NB4 (cell line): ENCODE measurements around the gene SEL1L.
"Not testable (repeated sequence)": the region's sequence is repeated elsewhere in the genome, so short reads cannot be mapped to it uniquely, and the experiment has no call there.

Experiments used
- POLR2A ChIP-seq: IDR thresholded peaks from 2 replicates; pipeline ENCODE4 v1.6.1; 2011; ENCODE audit warnings: mild to moderate bottlenecking; ENCODE audit not compliant: insufficient read length; ENCODE audit errors: extremely low read depth
- TF ChIP-seq, protein P1 (sequence below): IDR thresholded peaks from one replicate; pipeline ENCODE4 v1.5.1; 2012; ENCODE audit warnings: low read depth, low read length

- TF ChIP-seq, protein P1, sequence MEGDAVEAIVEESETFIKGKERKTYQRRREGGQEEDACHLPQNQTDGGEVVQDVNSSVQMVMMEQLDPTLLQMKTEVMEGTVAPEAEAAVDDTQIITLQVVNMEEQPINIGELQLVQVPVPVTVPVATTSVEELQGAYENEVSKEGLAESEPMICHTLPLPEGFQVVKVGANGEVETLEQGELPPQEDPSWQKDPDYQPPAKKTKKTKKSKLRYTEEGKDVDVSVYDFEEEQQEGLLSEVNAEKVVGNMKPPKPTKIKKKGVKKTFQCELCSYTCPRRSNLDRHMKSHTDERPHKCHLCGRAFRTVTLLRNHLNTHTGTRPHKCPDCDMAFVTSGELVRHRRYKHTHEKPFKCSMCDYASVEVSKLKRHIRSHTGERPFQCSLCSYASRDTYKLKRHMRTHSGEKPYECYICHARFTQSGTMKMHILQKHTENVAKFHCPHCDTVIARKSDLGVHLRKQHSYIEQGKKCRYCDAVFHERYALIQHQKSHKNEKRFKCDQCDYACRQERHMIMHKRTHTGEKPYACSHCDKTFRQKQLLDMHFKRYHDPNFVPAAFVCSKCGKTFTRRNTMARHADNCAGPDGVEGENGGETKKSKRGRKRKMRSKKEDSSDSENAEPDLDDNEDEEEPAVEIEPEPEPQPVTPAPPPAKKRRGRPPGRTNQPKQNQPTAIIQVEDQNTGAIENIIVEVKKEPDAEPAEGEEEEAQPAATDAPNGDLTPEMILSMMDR, result not testable (repeated sequence)
- not testable (repeated sequence) for TF ChIP-seq POLR2A
Measured at GRCh38 chr14:81429749-81430148, 103.9 kb downstream of the SEL1L start.
